ENCODE results near the gene MYL10.

Gene MYL10

GRCh38 chr7:101581891-101582290, 47.2 kb downstream of the MYL10 start:
- in situ Hi-C loops (cut with HindIII; ENCODE audit: low sequenced_read_pairs), result no loop called here
- H3K4me3 ChIP-seq (ENCODE audit: low read depth, low read length), result no peak overlapping the region
- no peak for DNase-seq (ENCODE audit: low read depth, low spot score)
- no peak for TF ChIP-seq CTCF (IDR thresholded peaks at IDR 0.05; ENCODE audit: low read depth, low read length)

GRCh38 chr7:101580596-101580995, 48.5 kb downstream of the MYL10 start:
- in situ Hi-C loops (cut with HindIII; ENCODE audit: low sequenced_read_pairs), result no loop called here
- no peak for DNase-seq (ENCODE audit: low read depth, low spot score)
- TF ChIP-seq CTCF (IDR thresholded peaks at IDR 0.05; ENCODE audit: low read depth, low read length), result no peak
- no peak overlapping the region for H3K4me3 ChIP-seq (ENCODE audit: low read depth, low read length)

- H3K4me3 ChIP-seq (ENCODE audit: low read depth, low read length), result no peak overlapping the region
- no peak for DNase-seq (ENCODE audit: low read depth, low spot score)
- in situ Hi-C loops (cut with HindIII; ENCODE audit: low sequenced_read_pairs), result no loop called here
- no peak for TF ChIP-seq CTCF (IDR thresholded peaks at IDR 0.05; ENCODE audit: low read depth, low read length)
Measured at GRCh38 chr7:101578552-101578951, 50.5 kb downstream of the MYL10 start.

- no peak for DNase-seq (ENCODE audit: low read depth, low spot score)
- TF ChIP-seq CTCF (IDR thresholded peaks at IDR 0.05; ENCODE audit: low read depth, low read length), result no peak
Measured at GRCh38 chr7:101576998-101577397, 52.1 kb downstream of the MYL10 start.

GRCh38 chr7:101575721-101576120, 53.4 kb downstream of the MYL10 start:
- no peak overlapping the region for H3K4me3 ChIP-seq (ENCODE audit: low read depth, low read length)
- no peak for DNase-seq (ENCODE audit: low read depth, low spot score)
- no peak for TF ChIP-seq CTCF (IDR thresholded peaks at IDR 0.05; ENCODE audit: low read depth, low read length)
- in situ Hi-C loops (cut with HindIII; ENCODE audit: low sequenced_read_pairs), result no loop called here

More at GRCh38 chr7:101576998-101577397, 52.1 kb downstream of the MYL10 start:
- no peak overlapping the region for H3K4me3 ChIP-seq (ENCODE audit: low read depth, low read length)
- in situ Hi-C loops (cut with HindIII; ENCODE audit: low sequenced_read_pairs), result no loop called here

- no peak for DNase-seq (ENCODE audit: low read depth, low spot score)
- TF ChIP-seq CTCF (IDR thresholded peaks at IDR 0.05; ENCODE audit: low read depth, low read length), result no peak
- in situ Hi-C loops (cut with HindIII; ENCODE audit: low sequenced_read_pairs), result no loop called here
- H3K4me3 ChIP-seq (ENCODE audit: low read depth, low read length), result no peak overlapping the region
Measured at GRCh38 chr7:101575168-101575567, 53.9 kb downstream of the MYL10 start.

- in situ Hi-C loops (cut with HindIII; ENCODE audit: low sequenced_read_pairs), result no loop called here
- no peak for TF ChIP-seq CTCF (IDR thresholded peaks at IDR 0.05; ENCODE audit: low read depth, low read length)
- no peak overlapping the region for H3K4me3 ChIP-seq (ENCODE audit: low read depth, low read length)
- no peak for DNase-seq (ENCODE audit: low read depth, low spot score)
Measured at GRCh38 chr7:101572156-101572555, 56.9 kb downstream of the MYL10 start.

Measured in astrocyte of the spinal cord (primary cell).